ENCODE results near the gene PIWIL1. TPM values are rescaled to one million over a fixed set of nuclear protein-coding genes. Genes with fewer than 3 reads are reported as not detected.

The PIWIL1 gene
- total RNA-seq, 1 experiment from 2014 or later: not detected

DNA sequence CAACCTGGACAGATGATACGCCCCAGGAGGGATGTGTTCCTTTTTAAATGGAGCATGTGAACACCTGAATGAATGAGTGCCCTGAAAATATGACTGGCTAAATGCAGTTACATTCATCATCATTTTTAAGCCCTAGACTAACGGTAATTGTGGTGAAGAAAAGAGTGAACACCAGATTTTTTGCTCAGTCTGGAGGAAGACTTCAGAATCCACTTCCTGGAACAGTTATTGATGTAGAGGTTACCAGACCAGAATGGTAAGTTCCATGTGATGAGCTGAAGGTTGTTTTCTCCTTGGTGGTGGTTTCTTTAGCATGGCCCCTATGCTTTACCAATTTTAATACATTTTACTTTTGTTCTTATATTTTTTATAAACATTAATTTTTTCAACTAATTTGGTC, 29.3 kb downstream of the PIWIL1 start:
- TF ChIP-seq EZH2phosphoT487 (IDR thresholded peaks at IDR 0.05; ENCODE audit: borderline replicate concordance, low read length): no peak
- TF ChIP-seq EZH2 (IDR thresholded peaks at IDR 0.05; ENCODE audit: low read length, unreplicated experiment): no peak
- TF ChIP-seq, protein P1, sequence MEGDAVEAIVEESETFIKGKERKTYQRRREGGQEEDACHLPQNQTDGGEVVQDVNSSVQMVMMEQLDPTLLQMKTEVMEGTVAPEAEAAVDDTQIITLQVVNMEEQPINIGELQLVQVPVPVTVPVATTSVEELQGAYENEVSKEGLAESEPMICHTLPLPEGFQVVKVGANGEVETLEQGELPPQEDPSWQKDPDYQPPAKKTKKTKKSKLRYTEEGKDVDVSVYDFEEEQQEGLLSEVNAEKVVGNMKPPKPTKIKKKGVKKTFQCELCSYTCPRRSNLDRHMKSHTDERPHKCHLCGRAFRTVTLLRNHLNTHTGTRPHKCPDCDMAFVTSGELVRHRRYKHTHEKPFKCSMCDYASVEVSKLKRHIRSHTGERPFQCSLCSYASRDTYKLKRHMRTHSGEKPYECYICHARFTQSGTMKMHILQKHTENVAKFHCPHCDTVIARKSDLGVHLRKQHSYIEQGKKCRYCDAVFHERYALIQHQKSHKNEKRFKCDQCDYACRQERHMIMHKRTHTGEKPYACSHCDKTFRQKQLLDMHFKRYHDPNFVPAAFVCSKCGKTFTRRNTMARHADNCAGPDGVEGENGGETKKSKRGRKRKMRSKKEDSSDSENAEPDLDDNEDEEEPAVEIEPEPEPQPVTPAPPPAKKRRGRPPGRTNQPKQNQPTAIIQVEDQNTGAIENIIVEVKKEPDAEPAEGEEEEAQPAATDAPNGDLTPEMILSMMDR (conservative IDR thresholded peaks at IDR 0.05; ENCODE audit: low read depth, low read length): no peak
- BruUV-seq (replicated peaks): no TSS peak
- Histone ChIP-seq H3K27me3 (ENCODE audit: low read length) (no peaks in the 10 kb centered on the region), H3K9me2 (replicated peaks; ENCODE audit: low read length) (no peaks in the 10 kb centered on the region), H3K9me3 (ENCODE audit: low read length) (no peaks in the 10 kb centered on the region), H3K9ac (ENCODE audit: low read length) (no peak overlapping the region), H3K27ac (ENCODE audit: low read length) (no peak overlapping the region), H2AFZ (ENCODE audit: low read length) (no peak overlapping the region), H3F3A (ENCODE audit: low read length, unreplicated experiment) (no peaks in the 10 kb centered on the region), H3K79me2 (ENCODE audit: low read length) (no peaks in the 10 kb centered on the region), H3K36me3 (ENCODE audit: low read depth, low read length) (no peaks in the 10 kb centered on the region), H3K4me1 (ENCODE audit: insufficient read depth, low read length) (no peaks in the 10 kb centered on the region), H4K20me1 (ENCODE audit: low read length) (no peaks in the 10 kb centered on the region), H3K4me2 (ENCODE audit: low read length) (no peak overlapping the region), H3K4me3 (ENCODE audit: low read length) (no peak overlapping the region)
- ChIA-PET POLR2A (ENCODE audit: unreplicated experiment) (no interaction called here), CTCF (no interaction called here)
- intact Hi-C loops (cut with micrococcal nuclease): no loop called here
- ATAC-seq: no peak
- DNase-seq: no peak

DNA sequence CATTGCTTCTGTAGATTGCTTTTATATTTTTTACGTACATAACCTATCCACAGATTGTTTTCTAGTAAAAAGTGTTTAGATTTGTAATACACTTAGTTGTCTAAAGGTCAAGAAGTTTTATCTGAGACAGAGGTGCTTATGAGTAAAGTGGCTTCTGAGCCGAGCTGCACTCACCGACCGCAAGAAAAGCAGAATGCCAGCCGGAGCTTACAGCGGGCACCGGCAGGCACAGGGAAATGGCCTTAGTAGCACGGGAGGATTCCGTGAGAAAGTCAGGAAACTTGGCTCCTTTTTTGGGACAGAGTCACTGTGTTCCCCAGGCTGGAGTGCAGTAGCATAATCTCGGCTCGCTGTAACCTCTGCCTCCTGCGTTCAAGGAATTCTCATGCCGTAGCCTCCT, 29.8 kb downstream of the PIWIL1 start:
- intact Hi-C loops (cut with micrococcal nuclease): no loop called here
- no peak for DNase-seq
- H3K4me3 ChIP-seq (ENCODE audit: low read length): no peak overlapping the region
- H2AFZ ChIP-seq (ENCODE audit: low read length): no peak overlapping the region
- H3K4me2 ChIP-seq (ENCODE audit: low read length): no peak overlapping the region
- no TSS peak for BruUV-seq (replicated peaks)
- H3K79me2 ChIP-seq (ENCODE audit: low read length): no peaks in the 10 kb centered on the region
- no peaks in the 10 kb centered on the region for H3K9me3 ChIP-seq (ENCODE audit: low read length)
- no peaks in the 10 kb centered on the region for H4K20me1 ChIP-seq (ENCODE audit: low read length)
- no peak for TF ChIP-seq EZH2 (IDR thresholded peaks at IDR 0.05; ENCODE audit: low read length, unreplicated experiment)
- TF ChIP-seq EZH2phosphoT487 (IDR thresholded peaks at IDR 0.05; ENCODE audit: borderline replicate concordance, low read length): no peak
- TF ChIP-seq, protein P1 (conservative IDR thresholded peaks at IDR 0.05; ENCODE audit: low read depth, low read length): no peak
- no peak overlapping the region for H3K27ac ChIP-seq (ENCODE audit: low read length)
- no peak for ATAC-seq
- no peaks in the 10 kb centered on the region for H3K9me2 ChIP-seq (replicated peaks; ENCODE audit: low read length)
- ChIA-PET POLR2A (ENCODE audit: unreplicated experiment) (no interaction called here), CTCF (no interaction called here)
- H3K27me3 ChIP-seq (ENCODE audit: low read length): no peaks in the 10 kb centered on the region
- H3K36me3 ChIP-seq (ENCODE audit: low read depth, low read length): no peaks in the 10 kb centered on the region
- H3K4me1 ChIP-seq (ENCODE audit: insufficient read depth, low read length): no peaks in the 10 kb centered on the region
- no peaks in the 10 kb centered on the region for H3F3A ChIP-seq (ENCODE audit: low read length, unreplicated experiment)
- no peak overlapping the region for H3K9ac ChIP-seq (ENCODE audit: low read length)

DNA sequence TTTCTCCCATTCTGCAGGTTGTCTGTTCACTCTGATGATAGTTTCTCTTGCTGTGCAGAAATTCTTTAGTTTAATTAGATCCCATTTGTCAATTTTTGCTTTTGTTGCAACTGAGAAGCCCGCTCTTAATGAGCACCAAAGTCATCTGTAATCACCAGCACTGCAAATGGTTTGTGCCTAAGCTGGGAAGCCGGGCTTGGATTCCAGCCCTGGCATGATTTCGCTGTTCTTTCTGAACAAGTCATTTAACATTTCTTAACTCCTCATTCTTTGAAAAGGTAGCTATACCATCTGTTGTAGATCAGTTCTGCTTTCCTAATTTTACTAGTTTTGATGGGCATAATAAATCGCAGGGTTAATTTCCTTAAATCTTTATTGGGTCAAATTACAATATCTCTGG, 32.1 kb downstream of the PIWIL1 start:
- CTCF ChIA-PET: no interaction called here

More for the DNA sequence above, 32.1 kb downstream of the PIWIL1 start:
- H3K9ac ChIP-seq (ENCODE audit: low read length): no peak overlapping the region
- no peaks in the 10 kb centered on the region for H3F3A ChIP-seq (ENCODE audit: low read length, unreplicated experiment)
- H3K27ac ChIP-seq (ENCODE audit: low read length): no peak overlapping the region
- TF ChIP-seq EZH2 (IDR thresholded peaks at IDR 0.05; ENCODE audit: low read length, unreplicated experiment): no peak
- TF ChIP-seq, protein P1 (conservative IDR thresholded peaks at IDR 0.05; ENCODE audit: low read depth, low read length): no peak
- no peak for TF ChIP-seq EZH2phosphoT487 (IDR thresholded peaks at IDR 0.05; ENCODE audit: borderline replicate concordance, low read length)
- H3K4me1 ChIP-seq (ENCODE audit: insufficient read depth, low read length): no peaks in the 10 kb centered on the region
- no peak overlapping the region for H3K4me2 ChIP-seq (ENCODE audit: low read length)
- intact Hi-C loops (cut with micrococcal nuclease): no loop called here
- H3K79me2 ChIP-seq (ENCODE audit: low read length): no peaks in the 10 kb centered on the region
- no peak overlapping the region for H3K4me3 ChIP-seq (ENCODE audit: low read length)
- no peaks in the 10 kb centered on the region for H3K9me2 ChIP-seq (replicated peaks; ENCODE audit: low read length)
- no peaks in the 10 kb centered on the region for H3K27me3 ChIP-seq (ENCODE audit: low read length)
- no peak for ATAC-seq
- POLR2A ChIA-PET (ENCODE audit: unreplicated experiment): no interaction called here
- no TSS peak for BruUV-seq (replicated peaks)
- no peak for DNase-seq
- no peaks in the 10 kb centered on the region for H3K9me3 ChIP-seq (ENCODE audit: low read length)
- no peaks in the 10 kb centered on the region for H3K36me3 ChIP-seq (ENCODE audit: low read depth, low read length)
- no peak overlapping the region for H2AFZ ChIP-seq (ENCODE audit: low read length)
- no peaks in the 10 kb centered on the region for H4K20me1 ChIP-seq (ENCODE audit: low read length)

Measured in PC-3 (cell line).